ENCODE measurements around the gene KIF17.
A peak's percentile ranks its signal among the peaks of the same experiment; 100 is the strongest.

KIF17 gene

DNA sequence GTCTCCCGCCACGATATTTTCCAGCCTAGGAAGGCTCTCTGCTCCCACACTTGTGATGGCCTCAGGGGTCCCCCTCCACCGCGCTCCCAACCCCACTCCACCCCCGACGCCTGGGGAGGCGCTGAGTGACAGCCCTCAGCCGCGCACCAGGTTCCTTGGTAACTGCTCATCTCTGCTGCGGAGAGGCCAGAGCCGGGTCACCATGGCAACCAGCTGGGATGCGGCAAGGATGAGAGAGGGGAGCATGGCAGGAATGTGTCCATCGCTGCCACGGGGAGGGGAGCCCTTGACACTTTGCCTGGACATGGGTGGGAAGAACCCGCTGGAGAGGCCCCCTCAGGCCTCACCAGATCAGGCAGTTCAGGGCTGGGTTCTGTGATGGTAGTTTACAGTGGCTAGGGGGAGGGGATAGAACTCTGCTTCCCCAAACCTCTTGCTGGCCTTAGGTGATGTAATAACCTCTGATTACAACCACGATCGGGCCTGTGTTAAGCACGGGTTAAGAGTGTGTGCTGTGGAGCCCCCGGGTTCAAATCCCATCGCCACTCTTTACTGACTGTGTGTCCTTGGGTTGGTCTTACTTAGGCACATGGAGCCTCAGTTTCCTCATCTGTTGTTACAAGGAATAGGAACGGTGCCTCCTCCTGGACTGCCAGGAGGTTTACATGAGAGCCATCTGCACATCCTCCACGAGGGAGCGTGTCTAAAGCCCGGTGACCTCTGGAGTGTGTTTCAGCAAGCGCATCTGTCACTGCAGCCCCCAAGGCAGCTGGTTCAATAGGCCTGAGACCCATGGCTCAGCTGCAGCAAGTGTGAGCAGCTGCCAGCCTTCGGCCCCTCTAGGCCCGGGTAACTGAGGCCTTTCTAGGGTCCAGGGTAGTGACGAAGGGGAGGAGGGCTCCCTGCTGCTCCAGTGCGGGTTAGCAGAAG is 6.3 kb downstream of the KIF17 start:
- DNase-seq (ENCODE audit: low read depth, low spot score) = no peak

DNA sequence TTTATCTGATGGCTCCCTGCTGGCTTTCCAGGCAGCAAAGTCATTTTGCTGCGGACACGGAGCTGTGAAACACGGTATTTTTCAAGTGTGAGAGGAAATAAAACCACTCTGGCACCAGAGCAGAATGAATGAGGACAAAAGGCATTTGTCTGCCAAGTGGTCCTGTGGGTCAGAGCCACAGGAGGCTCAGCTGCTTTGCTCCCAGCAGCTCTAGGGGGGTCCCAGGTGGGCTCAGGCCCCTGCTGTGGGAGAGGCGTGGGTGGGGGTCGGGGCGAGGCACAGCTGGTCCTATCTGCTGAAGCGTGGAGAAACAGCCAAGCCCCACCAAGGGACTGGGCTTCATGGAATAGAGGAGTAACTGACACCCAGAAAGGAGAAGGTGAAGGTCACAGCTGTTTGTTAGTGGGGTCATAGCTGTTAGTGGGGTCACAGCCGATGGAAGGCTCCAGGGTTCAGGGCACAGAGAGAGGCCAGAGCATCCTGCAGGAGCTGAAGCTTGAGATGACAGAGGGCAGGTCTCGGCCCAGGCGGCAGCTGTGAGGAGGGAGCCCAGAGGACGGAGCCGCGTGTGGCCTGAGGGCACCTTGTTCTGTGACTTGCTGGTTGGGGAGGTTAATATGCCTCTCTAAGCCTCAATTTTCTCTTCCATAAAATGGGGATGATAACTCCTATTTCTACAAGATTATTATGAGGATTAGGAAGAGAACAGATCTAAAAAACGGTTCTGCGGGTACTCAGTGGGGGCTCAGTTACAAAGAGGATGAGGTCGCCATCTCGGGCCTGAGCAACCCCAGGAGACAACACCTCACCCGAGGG is 7.1 kb downstream of the KIF17 start:
- no peak for DNase-seq (ENCODE audit: low read depth, low spot score)

GRCh38 chr1:20709868-20710267 is 7.9 kb downstream of the KIF17 start:
- DNase-seq (ENCODE audit: low read depth, low spot score) = no peak

DNA sequence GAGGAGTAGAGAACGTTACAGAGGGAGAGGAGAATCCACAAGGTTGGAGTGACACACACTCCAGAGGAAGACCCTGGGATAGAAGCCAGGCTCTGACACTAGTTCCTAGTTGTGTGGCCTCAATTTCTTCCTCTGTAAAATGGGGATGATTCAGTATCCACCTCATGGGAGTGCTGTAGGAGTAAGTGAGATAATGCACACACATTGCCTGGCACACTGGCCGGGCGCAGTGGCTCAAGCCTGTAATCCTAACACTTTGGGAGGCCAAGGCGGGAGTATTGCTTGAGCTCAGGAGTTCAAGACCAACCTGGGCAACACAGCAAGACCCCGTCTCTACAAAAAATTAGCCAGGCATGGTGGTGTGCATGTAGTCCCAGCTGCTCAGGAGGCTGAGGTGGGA is 8.9 kb downstream of the KIF17 start:
- no peak for DNase-seq (ENCODE audit: low read depth, low spot score)

DNA sequence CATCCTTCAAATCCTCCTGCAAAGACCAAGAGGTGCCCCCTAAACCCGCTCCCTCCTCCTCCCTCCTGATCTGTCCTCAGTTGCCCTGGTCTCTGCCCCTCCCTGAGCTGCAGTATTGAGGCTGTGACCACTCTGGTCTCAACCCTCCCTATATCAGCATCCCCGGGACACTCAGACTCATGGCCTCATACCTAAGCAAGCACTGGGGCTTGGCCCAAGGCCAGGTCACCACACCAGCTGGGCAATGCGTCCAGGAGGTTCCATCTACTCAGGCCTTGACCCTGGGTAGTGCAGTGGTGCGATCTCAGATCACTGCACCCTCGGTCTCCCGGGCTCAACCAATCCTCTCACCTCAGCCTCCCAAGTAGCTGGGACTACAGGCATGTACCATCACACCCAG is 9.8 kb downstream of the KIF17 start:
- no peak for DNase-seq (ENCODE audit: low read depth, low spot score)

DNA sequence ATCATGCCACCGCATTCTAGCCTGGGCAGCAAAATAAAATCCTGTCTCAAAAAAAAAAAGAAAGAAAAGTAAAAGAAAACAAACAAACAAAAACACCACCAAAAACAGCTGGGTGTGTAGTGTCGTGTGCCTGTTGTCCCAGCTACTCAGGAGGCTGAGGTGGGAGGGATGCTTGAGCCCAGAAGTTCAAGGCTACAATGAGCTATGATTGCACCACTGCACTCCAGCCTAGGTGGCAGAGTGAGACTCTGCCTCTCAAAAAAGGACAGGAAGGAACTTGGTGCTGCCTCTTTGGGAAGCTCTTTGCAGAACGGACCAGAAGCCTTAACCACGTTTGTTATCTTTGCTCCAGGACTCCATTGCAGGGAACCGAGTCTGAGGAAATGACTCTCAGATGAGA is 11.0 kb downstream of the KIF17 start:
- DNase-seq (ENCODE audit: low read depth, low spot score) = no peak

DNA sequence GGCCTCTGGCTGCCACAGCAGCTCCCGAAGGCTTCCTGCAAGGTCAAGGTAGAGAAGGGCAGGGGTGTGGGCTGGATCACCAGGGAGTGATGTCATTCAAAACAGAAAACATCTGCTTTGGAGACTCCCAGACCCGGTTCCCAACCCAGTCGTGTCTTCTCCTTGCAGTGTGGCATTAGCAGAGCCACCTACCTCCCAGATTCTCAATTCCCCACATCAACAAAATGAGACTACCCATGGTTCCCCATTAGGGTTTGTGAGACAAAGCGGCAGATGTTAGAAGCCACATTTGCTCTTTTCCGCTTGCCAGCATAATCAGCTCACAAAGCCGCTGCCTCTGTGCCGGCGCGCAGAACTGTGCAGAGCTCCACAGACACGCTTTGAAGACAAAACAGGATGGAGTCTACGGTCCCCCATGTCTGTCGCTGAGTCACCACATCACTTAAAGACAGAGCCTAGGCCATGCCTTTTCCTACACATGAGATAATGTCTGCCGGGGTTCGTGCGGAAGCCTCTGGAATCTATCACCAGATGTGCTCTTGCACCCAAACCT is 12.5 kb downstream of the KIF17 start:
- DNase-seq (ENCODE audit: low read depth, low spot score) = no peak

DNA sequence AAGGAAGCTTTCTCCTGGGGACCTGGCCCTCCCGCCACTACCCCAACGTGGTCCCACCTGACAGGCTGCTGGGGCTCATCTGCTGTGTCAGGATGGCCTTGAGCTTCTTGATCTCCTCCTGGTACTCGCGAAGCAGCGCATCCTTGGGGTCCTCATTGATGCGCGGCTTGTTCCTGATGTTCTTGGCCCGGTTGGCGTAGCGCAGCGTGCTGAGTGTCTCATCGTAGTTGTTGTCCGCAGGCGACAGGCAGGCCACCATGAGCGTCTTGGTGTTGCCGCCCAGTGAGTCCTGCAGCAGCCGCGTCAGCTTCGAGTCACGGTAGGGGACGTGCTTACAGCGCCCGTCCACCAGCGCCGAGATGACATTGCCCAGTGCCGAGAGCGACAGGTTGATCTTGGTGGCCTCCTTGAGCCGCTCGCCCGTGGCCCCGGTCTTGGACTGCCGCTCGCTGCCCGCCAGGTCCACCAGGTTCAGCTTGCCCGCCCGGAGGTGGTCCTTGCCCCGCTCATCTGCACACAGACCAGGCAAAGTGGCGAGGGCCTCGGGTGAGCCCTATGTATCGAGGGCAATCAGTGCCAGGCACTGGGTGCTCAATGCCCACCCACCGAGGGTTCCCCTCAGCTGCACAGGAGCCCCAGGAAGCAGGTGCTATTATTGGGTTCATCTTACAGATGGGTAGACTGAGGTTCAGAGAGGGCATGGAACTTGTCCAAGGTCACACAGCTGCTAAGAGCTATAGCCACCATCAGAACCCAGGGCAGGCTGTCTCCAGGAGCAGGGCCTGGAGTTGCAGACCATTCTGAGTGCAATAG is 13.2 kb downstream of the KIF17 start:
- DNase-seq (ENCODE audit: low read depth, low spot score) = no peak

DNA sequence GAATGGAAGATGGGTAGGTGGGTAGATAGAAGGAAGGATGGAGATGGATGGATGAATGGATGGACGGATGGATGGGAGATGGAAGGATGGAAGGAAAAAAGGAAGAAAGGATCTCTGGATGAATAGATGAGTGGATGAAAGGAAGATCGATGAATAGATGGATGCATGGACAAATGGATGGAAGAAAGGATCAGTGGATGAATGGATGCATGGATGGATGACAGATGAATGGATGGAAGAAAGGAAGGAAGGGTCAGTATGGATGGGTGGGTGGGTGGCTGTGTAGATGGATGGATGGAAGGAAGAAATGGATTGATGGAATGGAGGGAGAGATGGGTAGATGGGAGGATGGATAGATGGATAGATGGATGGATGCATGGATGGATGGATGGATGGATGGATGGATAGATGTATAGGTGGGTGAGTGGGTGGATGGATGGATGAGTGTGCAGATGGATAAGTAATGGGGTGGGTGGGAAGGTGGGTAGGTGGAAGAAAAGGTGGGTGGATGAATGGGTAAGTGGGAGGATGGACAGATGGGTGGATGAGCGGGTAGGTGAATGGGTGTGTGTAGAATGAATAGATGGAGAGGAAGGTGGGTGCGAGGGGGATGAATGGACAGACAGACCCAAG is 14.6 kb downstream of the KIF17 start:
- DNase-seq (ENCODE audit: low read depth, low spot score) = no peak

DNA sequence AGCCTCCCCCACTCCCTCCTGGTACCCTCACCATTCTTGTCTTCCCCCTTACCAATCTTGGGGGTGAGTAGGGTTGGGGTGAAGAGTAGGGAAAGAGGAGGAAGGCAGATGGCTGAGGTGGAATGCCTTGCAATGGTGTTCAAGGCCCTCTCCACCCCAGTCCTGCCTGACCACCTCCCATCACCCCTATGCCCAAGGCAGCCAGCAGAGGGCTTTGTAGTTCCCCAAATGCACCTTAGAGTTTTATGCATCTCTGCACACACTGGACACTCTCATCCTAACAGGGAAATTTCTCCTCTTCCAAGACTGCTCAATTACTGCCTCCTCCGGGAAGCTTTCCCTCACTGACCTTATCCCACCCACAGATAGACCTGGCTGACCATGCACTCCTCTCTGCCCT is 15.4 kb downstream of the KIF17 start:
- no peak for DNase-seq (ENCODE audit: low read depth, low spot score)

GRCh38 chr1:20701847-20702246 is 16.0 kb downstream of the KIF17 start:
- DNase-seq (ENCODE audit: low read depth, low spot score) = no peak

GRCh38 chr1:20701446-20701845 is 16.4 kb downstream of the KIF17 start:
- DNase-seq (ENCODE audit: low read depth, low spot score) = no peak

GRCh38 chr1:20700636-20701215 is 17.1 kb downstream of the KIF17 start:
- no peak for DNase-seq (ENCODE audit: low read depth, low spot score)

- DNase-seq (ENCODE audit: low read depth, low spot score) = no peak
Measured at GRCh38 chr1:20699558-20699957, 18.2 kb downstream of the KIF17 start.

DNA sequence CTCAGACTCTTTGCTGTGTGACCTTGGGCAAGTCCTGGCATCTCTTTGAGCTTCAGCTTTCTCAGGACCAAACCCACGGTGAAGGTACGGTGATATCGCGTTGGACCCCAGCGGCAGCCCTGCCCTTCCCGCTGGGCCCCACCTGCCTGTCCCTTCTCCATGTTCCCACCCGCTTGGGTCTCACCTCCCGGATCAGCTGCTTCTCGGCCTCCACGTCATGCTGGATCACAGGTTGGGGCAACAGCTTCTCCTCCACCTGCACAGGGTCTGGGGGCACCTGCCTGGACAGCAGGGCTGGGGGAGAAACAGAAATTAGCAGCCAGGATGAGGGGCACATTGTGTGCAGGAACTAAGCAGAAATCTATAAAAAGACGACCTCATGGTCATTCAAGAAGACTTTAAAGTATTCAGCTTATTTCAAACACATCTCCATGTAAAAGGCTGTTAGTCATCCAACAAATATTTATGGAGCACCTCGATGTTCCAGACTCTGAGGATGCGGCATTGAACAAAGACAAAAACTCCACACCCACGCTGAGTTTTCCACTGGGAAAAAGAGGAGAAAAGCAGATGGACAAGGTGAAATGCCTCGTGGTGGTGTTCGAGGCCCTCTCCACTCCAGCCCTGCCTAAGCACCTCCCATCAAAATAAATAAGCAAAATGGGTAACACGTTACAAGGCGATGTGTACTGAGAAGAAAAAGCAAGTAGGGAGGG is 19.5 kb downstream of the KIF17 start:
- no peak for DNase-seq (ENCODE audit: low read depth, low spot score)

DNA sequence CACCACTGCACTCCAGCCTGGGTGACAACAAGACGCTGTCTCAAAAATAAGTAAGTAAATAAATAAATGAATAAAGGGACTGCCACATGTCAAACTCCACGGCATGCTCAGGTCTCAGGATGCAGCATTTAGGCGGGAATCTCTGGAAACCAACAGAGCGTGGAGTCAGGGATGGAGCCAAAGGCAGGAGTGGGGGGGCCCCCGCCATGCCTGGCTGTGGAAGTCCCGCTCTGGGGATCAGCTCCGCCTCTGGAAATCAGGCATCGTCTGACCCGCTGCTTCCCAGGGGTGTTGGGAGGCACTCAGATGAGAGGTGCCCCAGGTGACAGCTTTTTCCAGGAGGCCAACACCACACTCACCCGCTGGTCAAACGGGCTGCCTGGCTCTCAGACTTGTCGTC is 20.2 kb downstream of the KIF17 start:
- no peak for DNase-seq (ENCODE audit: low read depth, low spot score)

DNA sequence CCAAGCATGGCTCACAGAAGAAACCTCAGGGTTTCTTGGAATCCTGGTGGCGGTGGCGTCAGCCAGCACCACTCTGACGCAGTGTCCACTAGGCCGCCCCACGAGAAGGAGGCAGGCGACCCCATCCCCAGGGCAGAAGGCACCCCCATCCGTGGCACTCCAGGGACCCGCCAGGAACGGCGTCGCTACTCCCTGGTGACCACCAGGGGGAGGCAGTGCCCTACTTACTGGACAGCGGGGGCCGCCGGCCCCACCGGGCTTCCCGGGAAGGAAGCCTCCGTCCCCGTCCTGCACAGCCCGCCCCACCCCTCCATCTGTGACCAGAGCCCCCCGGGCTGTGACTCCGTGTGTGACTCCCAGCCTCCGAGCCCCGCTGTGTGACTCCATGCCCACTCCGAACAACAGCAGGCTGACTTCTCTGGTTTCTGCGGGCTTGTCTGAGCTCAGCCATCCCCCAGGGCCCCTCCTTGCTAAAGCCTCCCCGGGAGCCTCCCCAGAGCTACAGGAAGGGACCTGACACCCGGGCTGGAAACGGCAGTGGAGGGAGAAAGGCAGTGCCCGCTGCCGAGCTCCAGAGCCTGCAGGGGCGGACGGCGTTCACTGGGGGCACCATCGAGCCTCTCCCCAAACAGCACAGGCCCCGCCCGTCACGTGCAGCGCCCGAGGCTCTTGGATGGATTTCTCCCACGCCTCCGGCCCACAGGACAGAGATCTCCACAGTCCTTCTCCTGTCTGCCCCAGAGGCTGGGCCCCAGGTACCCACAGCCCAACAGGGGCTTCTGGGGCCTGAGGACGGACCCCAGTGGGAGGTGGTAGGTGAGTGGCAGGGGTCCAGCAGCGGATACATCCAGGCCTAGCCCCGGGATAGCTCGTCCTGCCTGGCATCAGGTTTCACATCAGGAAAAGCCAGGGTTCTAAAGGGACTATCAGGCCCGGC is 21.1 kb downstream of the KIF17 start:
- DNase-seq (ENCODE audit: low read depth, low spot score) = peak; percentile 77

GRCh38 chr1:20695515-20695914 is 22.3 kb downstream of the KIF17 start:
- DNase-seq (ENCODE audit: low read depth, low spot score) = no peak

DNA sequence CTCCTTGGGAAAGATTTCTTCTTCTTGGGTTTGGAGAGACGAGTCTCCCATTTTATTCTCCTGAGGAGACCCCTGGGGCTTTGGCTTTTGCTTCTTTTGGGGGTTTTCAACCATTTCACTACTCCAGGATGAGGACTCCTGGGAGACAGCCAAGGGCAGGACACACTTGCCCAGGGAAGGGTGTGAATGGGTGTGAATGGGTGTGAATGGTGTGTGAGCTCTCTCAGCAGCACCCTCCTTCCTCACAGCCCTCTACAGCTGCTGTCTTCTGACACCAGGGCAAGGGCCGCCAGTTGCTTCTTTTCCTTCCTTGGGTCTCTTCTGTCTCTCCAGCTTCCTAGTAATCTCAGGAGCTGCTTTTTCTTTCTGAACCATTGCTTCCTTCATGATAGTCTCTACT is 24.2 kb downstream of the KIF17 start:
- DNase-seq (ENCODE audit: low read depth, low spot score) = no peak
